Activated CD4-positive, alpha-beta memory T cell treated with anti-CD3 and anti-CD28 coated beads for 36 hours (primary cell): ENCODE data around the gene ACD. TPM values are rescaled to one million over a fixed set of nuclear protein-coding genes. Genes with fewer than 3 reads are reported as not detected.

ENCODE experiments used
- CTCF ChIA-PET: fragments of 350-600 bp; sonication (Branson Sonifier 250); formaldehyde crosslinking; loops from one replicate; lab custom pipeline; 2021; ENCODE audit warnings: antibody characterized with exemption, inconsistent platforms; lab: Charles Lee
- POLR2A ChIA-PET: fragments of 350-600 bp; sonication (Branson Sonifier 250); formaldehyde crosslinking; loops from one replicate; lab custom pipeline; 2021; ENCODE audit warnings: antibody characterized with exemption; lab: Charles Lee
- DNase-seq: peaks from one replicate; pipeline ENCODE4 v3.0.0-alpha.2; 2020
- H3K27ac Mint-ChIP-seq: one replicate; pipeline ENCODE4 v1.8.0; 2021; ENCODE audit warnings: mixed read lengths
- H3K27me3 Mint-ChIP-seq: one replicate; pipeline ENCODE4 v1.8.0; 2021; ENCODE audit warnings: mixed read lengths
- H3K36me3 Mint-ChIP-seq: one replicate; pipeline ENCODE4 v1.8.0; 2021; ENCODE audit warnings: mixed read lengths
- H3K4me1 Mint-ChIP-seq: one replicate; pipeline ENCODE4 v1.8.0; 2021; ENCODE audit warnings: low read depth, mixed read lengths
- H3K4me3 Mint-ChIP-seq: one replicate; pipeline ENCODE4 v1.8.0; 2021; ENCODE audit warnings: mild to moderate bottlenecking, mixed read lengths
- H3K9me3 Mint-ChIP-seq: one replicate; pipeline ENCODE4 v1.8.0; 2021; ENCODE audit warnings: mixed read lengths
- intact Hi-C: fragments of 100-400 bp; cut with micrococcal nuclease; formaldehyde crosslinking; loops from one replicate; pipeline ENCODE4 v1.15.1; 2023
- total RNA-seq, 2 experiments: library from RNA; stranded (reverse); gene quantifications; one replicate each; pipeline ENCODE4 v1.2.3, GENCODE V29; 2021

The ACD gene
- total RNA-seq, 2 experiments from 2014 or later = 63.0 to 63.9 TPM

DNA sequence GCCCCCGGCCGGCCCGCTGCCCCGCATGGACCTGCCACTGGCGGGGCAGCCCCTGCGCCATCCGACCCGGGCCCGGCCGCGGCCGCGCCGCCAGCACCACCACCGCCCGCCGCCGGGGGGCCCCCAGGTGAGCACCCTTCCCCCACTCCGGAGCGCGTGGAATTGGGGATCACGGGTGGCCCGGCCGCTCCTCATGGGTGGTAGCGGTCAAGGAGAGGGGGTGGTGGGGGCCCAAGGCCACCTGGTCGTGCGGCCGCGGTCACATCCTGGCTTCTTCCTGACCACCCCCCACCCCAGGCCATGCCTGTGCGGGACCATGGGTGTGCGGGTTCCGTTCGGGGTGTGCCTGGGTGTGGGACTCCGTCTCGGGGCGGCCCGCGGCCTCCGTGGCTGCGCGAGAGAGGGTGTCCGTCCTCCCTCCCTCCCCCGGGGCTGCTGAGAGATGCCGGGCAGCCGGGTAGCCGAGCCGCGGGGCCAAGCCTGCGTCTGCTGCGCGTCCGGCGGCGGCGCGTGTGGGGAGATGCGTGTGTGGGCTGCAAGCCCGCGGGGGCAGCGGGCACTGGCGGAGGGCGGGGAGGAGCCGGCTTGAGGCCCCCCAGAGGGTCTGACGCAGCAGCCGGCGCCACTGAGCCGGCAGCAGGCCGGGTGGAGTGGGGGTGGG is 6.8 kb downstream of the ACD start:
- POLR2A ChIA-PET = no interaction called here
- Mint-ChIP-seq H3K4me3 (no peak overlapping the region), H3K27ac (no peak overlapping the region), H3K4me1 (peaks cover 11% of the 10 kb centered on the region), H3K9me3 (no peaks in the 10 kb centered on the region), H3K36me3 (peaks cover 31% of the 10 kb centered on the region), H3K27me3 (no peaks in the 10 kb centered on the region)
- DNase-seq = no peak
- intact Hi-C loops = no loop called here
- CTCF ChIA-PET = interaction anchor here (0.8 to 3.7 kb wide), 2 partner anchors 106 to 206 kb away, joined by 3 to 19 read pairs; no protein-coding TSS in a partner anchor

DNA sequence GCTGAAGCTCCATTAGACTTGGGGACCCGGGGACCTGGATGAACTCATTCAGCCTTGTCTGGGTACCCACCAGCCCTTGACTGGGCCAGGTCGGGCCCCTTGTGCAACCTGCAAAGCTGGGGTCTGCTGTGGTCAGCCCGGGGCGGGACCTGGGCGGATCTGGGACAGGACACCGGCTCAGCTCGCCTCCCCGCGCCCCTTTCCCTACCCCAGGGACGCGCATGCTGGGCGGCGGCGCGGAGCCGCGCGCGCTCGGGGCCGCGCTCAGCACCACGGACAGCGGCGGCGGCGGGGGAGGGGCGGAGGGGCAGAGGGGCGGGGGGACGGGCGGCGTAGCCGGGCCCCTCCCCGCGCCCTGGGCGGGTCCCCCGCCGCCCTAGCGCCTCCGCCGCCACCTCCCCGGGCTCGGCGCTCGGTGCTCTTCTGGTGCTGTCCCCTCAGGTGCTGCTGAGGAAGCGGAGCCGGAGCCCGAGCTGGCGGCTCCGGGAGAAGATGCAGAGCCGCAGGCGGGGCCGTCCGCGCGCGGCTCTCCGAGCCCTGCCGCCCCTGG is 7.4 kb downstream of the ACD start:
- POLR2A ChIA-PET = no interaction called here
- CTCF ChIA-PET = interaction anchor here (0.8 to 3.7 kb wide), 6 partner anchors 11 to 205 kb away, joined by 3 to 19 read pairs (median 4); no protein-coding TSS in a partner anchor
- Mint-ChIP-seq H3K9me3 (no peaks in the 10 kb centered on the region), H3K36me3 (peaks cover 31% of the 10 kb centered on the region), H3K4me3 (no peak overlapping the region), H3K27me3 (no peaks in the 10 kb centered on the region), H3K4me1 (peaks cover 6% of the 10 kb centered on the region), H3K27ac (no peak overlapping the region)
- intact Hi-C loops = no loop called here
- DNase-seq = no peak

DNA sequence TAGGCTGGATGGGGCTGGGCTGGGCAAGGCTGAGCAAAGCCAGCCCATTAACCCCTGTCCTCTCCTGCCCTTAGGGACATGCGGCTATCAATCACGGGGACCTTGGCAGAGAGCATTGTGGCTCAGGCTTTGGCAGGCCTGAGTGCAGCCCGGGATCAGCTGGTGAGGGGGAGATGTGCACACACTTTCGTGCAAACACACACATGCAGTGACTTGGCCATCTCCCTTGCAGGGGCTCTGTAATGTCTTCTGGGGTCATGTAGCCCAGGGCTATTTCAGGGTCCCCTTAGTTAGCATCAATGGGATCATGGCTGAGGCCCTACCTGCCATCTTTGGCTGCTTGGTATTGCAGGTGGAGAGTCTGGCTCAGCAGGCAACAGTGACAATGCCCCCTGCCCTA is 8.2 kb downstream of the ACD start:
- Mint-ChIP-seq H3K36me3 (peaks cover 31% of the 10 kb centered on the region), H3K27ac (no peak overlapping the region), H3K4me1 (peaks cover 9% of the 10 kb centered on the region), H3K4me3 (no peak overlapping the region), H3K9me3 (no peaks in the 10 kb centered on the region), H3K27me3 (no peaks in the 10 kb centered on the region)
- intact Hi-C loops = no loop called here
- CTCF ChIA-PET = interaction anchor here (0.6 to 3.7 kb wide), 8 partner anchors 8 to 138 kb away, joined by 3 to 19 read pairs (median 4); partner anchors contain the start of genes ACD, C16orf86 and ENKD1
- DNase-seq = no peak
- POLR2A ChIA-PET = no interaction called here

DNA sequence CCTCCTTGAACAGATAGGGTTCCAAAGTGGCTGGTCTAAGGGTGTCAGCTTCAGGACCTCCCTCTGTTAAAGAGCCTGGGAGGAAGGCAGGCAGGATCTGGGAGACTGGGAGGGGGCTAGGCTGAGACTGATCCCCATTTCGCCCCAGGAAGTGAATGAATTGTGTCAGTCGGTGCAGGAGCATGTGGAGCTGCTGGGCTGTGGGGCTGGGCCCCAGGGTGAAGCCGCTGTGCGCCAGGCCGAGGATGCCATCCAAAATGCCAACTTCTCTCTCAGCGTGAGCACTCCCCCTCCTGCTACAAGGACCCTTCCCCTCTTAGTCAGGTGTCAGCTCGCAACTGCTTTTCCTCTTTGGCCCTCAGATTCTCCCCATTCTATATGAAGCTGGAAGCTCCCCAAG is 9.0 kb downstream of the ACD start:
- H3K9me3 Mint-ChIP-seq = no peaks in the 10 kb centered on the region
- CTCF ChIA-PET = interaction anchor here (1.4 to 3.7 kb wide), 5 partner anchors 9 to 136 kb away, joined by 3 to 19 read pairs (median 4); partner anchors contain the start of genes ACD, C16orf86 and ENKD1
- intact Hi-C loops = no loop called here
- no peak overlapping the region for H3K4me3 Mint-ChIP-seq
- no peaks in the 10 kb centered on the region for H3K27me3 Mint-ChIP-seq
- H3K36me3 Mint-ChIP-seq = peaks cover 35% of the 10 kb centered on the region
- H3K4me1 Mint-ChIP-seq = peaks cover 12% of the 10 kb centered on the region
- POLR2A ChIA-PET = interaction anchor here (0.9 to 1.3 kb wide), 2 partner anchors 9 to 116 kb away, joined by 3 to 4 read pairs; partner anchors contain the start of gene ACD
- no peak for DNase-seq
- no peak overlapping the region for H3K27ac Mint-ChIP-seq

DNA sequence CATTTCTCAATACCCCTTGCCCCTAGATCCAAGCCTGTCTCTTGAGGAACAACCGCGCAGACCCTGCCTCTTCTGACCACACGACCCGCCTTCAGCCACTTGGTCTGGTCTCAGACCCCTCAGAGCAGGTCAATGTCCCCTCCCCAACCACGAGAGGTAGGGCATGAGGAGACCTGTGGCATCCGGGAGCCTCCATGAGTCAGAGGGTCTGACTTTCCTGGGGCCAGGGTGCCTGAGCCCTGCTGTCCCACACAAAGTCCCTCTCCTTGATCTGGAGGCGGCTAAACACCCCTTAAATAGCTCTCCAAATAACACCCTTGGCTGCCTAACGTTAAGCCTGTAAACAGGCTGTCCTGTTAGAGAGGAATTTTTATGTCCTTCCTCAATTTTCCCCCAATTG is 10.0 kb downstream of the ACD start:
- no peak overlapping the region for H3K27ac Mint-ChIP-seq
- CTCF ChIA-PET = interaction anchor here (3.7 kb wide), 1 partner anchor 102 kb away, joined by 19 read pairs; no protein-coding TSS in a partner anchor
- DNase-seq = no peak
- no peaks in the 10 kb centered on the region for H3K9me3 Mint-ChIP-seq
- H3K36me3 Mint-ChIP-seq = peaks cover 28% of the 10 kb centered on the region
- POLR2A ChIA-PET = interaction anchor here (0.9 to 1.3 kb wide), 2 partner anchors 10 to 115 kb away, joined by 3 to 4 read pairs; partner anchors contain the start of gene ACD
- H3K27me3 Mint-ChIP-seq = no peaks in the 10 kb centered on the region
- intact Hi-C loops = no loop called here
- peaks cover 15% of the 10 kb centered on the region for H3K4me1 Mint-ChIP-seq
- H3K4me3 Mint-ChIP-seq = no peak overlapping the region

GRCh38 chr16:67649494-67649931 is 10.5 kb downstream of the ACD start:
- intact Hi-C loops = no loop called here
- ChIA-PET POLR2A (interaction anchor here (0.5 kb wide), 1 partner anchor 102 kb away, joined by 3 read pairs; no protein-coding TSS in a partner anchor), CTCF (interaction anchor here (1.0 to 3.7 kb wide), 4 partner anchors 9 to 102 kb away, joined by 3 to 19 read pairs (median 4); partner anchors contain the start of gene CTCF)
- DNase-seq = no peak
- H3K36me3 Mint-ChIP-seq = peaks cover 27% of the 10 kb centered on the region
- H3K27me3 Mint-ChIP-seq = no peaks in the 10 kb centered on the region
- no peak overlapping the region for H3K27ac Mint-ChIP-seq
- no peak overlapping the region for H3K4me3 Mint-ChIP-seq
- no peaks in the 10 kb centered on the region for H3K9me3 Mint-ChIP-seq
- H3K4me1 Mint-ChIP-seq = peaks cover 17% of the 10 kb centered on the region

GRCh38 chr16:67648764-67649407 is 11.2 kb downstream of the ACD start:
- H3K4me3 Mint-ChIP-seq = no peak overlapping the region
- H3K27ac Mint-ChIP-seq = no peak overlapping the region
- no peak for DNase-seq
- no peaks in the 10 kb centered on the region for H3K9me3 Mint-ChIP-seq
- H3K27me3 Mint-ChIP-seq = no peaks in the 10 kb centered on the region
- peaks cover 19% of the 10 kb centered on the region for H3K4me1 Mint-ChIP-seq
- H3K36me3 Mint-ChIP-seq = peaks cover 25% of the 10 kb centered on the region
- CTCF ChIA-PET = interaction anchor here (0.6 to 1.5 kb wide), 5 partner anchors 10 to 135 kb away, joined by 3 to 4 read pairs (median 4); partner anchors contain the start of gene CTCF
- POLR2A ChIA-PET = interaction anchor here (0.5 to 1.3 kb wide), 2 partner anchors 11 to 101 kb away, joined by 3 to 4 read pairs; partner anchors contain the start of gene ACD
- intact Hi-C loops = no loop called here

DNA sequence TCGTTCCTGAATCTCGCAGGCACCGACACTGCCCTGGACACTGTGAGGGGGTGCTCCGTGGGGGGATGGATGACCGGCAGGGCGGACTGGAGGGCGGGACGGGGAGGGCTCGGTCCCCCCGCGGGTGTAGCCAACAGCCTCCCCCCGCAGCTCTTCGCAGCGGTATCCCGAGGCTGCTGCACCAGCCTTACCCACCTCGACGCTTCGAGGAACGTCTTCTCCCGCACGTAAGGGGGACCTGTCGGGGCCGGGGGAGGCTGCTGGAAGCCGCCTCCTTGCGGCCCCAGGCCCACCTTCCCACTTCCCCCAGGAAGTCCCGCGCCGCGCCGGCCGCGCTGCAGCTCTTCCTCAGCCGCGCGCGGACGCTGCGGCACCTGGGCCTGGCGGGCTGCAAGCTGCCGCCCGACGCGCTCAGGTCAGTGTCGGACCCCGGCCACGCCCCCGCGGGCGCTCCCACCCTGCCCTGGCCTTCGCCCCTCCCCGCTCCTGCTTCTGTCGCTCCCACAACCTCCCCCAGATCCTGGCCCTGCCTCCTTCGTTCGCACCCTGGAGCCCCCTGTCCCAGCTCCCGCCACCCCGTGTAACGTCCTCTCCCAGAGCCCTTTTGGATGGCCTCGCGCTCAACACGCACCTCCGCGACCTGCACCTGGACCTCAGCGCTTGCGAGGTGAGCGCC is 11.8 kb downstream of the ACD start:
- Mint-ChIP-seq H3K27me3 (no peaks in the 10 kb centered on the region), H3K4me3 (no peak overlapping the region), H3K36me3 (peaks cover 25% of the 10 kb centered on the region), H3K9me3 (no peaks in the 10 kb centered on the region), H3K4me1 (peaks cover 19% of the 10 kb centered on the region), H3K27ac (no peak overlapping the region)
- ChIA-PET CTCF (interaction anchor here (1.2 to 10.7 kb wide), 3 partner anchors 10 to 134 kb away, joined by 4 to 243 read pairs (median 4); no protein-coding TSS in a partner anchor), POLR2A (interaction anchor here (1.3 to 1.4 kb wide), 2 partner anchors 10 to 12 kb away, joined by 4 read pairs; partner anchors contain the start of gene ACD)
- intact Hi-C loops = no loop called here
- no peak for DNase-seq

DNA sequence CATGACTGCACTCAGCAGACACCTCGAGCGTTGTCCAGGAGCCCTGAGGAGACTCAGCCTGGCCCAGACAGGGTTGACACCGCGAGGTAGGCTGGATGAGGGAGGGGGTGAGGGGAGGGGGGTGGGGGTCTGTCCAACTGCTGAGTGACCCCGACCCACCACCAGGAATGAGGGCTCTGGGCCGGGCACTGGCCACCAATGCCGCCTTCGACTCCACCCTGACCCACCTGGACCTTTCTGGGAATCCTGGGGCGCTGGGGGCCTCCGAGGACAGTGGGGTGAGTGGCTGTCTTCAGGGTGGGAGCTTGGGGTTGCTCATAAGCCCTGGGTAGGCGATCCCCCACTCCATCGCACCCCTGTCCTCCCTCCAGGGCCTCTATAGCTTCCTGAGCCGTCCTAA is 12.4 kb downstream of the ACD start:
- Mint-ChIP-seq H3K4me3 (no peak overlapping the region), H3K27ac (no peak overlapping the region), H3K36me3 (peaks cover 25% of the 10 kb centered on the region), H3K9me3 (no peaks in the 10 kb centered on the region), H3K27me3 (no peaks in the 10 kb centered on the region), H3K4me1 (peaks cover 19% of the 10 kb centered on the region)
- ChIA-PET POLR2A (interaction anchor here (1.3 to 1.4 kb wide), 2 partner anchors 10 to 12 kb away, joined by 4 read pairs; partner anchors contain the start of gene ACD), CTCF (interaction anchor here (1.0 to 10.7 kb wide), 3 partner anchors 20 to 127 kb away, joined by 3 to 243 read pairs (median 92); no protein-coding TSS in a partner anchor)
- intact Hi-C loops = no loop called here
- no peak for DNase-seq

GRCh38 chr16:67647111-67647651 is 12.9 kb downstream of the ACD start:
- Mint-ChIP-seq H3K36me3 (peaks cover 23% of the 10 kb centered on the region), H3K9me3 (no peaks in the 10 kb centered on the region), H3K27ac (no peak overlapping the region)

More at GRCh38 chr16:67647111-67647651, 12.9 kb downstream of the ACD start:
- ChIA-PET POLR2A (interaction anchor here (1.3 to 2.4 kb wide), 3 partner anchors 11 to 100 kb away, joined by 4 to 18 read pairs (median 4); partner anchors contain the start of gene ACD), CTCF (interaction anchor here (1.0 to 10.7 kb wide), 5 partner anchors 11 to 126 kb away, joined by 3 to 243 read pairs (median 82); partner anchors contain the start of genes ACD, CTCF and PARD6A)
- H3K4me3 Mint-ChIP-seq = peak overlapping the region; percentile 23
- no peaks in the 10 kb centered on the region for H3K27me3 Mint-ChIP-seq
- DNase-seq = no peak
- peaks cover 18% of the 10 kb centered on the region for H3K4me1 Mint-ChIP-seq
- intact Hi-C loops = no loop called here
